SU-DHL-6 (cell line): ENCODE data around the gene DOK6.

Source experiments
- H2AFZ ChIP-seq: fragments of 200-600 bp; sonication (generic); 2 replicates; pipeline ENCODE4 v1.6.1; 2014; ENCODE audit warnings: low read depth, mild to moderate bottlenecking, moderate library complexity, mixed read lengths, antibody characterized with exemption, low read length; ENCODE audit not compliant: severe bottlenecking
- H3F3A ChIP-seq: fragments of 200-600 bp; shearing (Covaris generic); 2 replicates; pipeline ENCODE4 v1.6.0; 2016; ENCODE audit warnings: antibody characterized with exemption, mild to moderate bottlenecking; ENCODE audit not compliant: insufficient read depth
- H3K27ac ChIP-seq: fragments of 200-600 bp; sonication (generic); 2 replicates; pipeline ENCODE4 v1.5.1; 2016; ENCODE audit warnings: low read depth, mild to moderate bottlenecking, low read length, moderate library complexity, mixed read lengths
- H3K27me3 ChIP-seq: fragments of 200-600 bp; sonication (generic), shearing (Covaris generic); 2 replicates; pipeline ENCODE4 v1.6.0; 2014; ENCODE audit warnings: mild to moderate bottlenecking, low read length
- H3K36me3 ChIP-seq: fragments of 200-600 bp; sonication (generic); 2 replicates; pipeline ENCODE4 v1.6.1; 2014; ENCODE audit warnings: mild to moderate bottlenecking, low read length, mixed read lengths
- H3K4me2 ChIP-seq: fragments of 300-600, 200-600 bp; shearing (Covaris generic), sonication (generic); 2 replicates; pipeline ENCODE4 v1.6.0; 2014; ENCODE audit warnings: low read length, low read depth, mild to moderate bottlenecking; ENCODE audit not compliant: poor library complexity, severe bottlenecking
- H3K4me3 ChIP-seq: fragments of 200-600 bp; sonication (generic); 2 replicates; pipeline ENCODE4 v1.5.1; 2014; ENCODE audit warnings: antibody characterized with exemption, low read length, mild to moderate bottlenecking, mixed read lengths; ENCODE audit not compliant: insufficient read depth, poor library complexity, severe bottlenecking
- H3K79me2 ChIP-seq: fragments of 200-600 bp; sonication (generic); 2 replicates; pipeline ENCODE4 v1.6.1; 2014; ENCODE audit warnings: mild to moderate bottlenecking, low read length, moderate library complexity; ENCODE audit not compliant: insufficient read depth
- H3K9ac ChIP-seq: fragments of 200-600 bp; sonication (generic); 2 replicates; pipeline ENCODE4 v1.7.0; 2014; ENCODE audit warnings: mild to moderate bottlenecking, low read length
- H3K9me2 ChIP-seq: fragments of 200-600 bp; sonication (generic); replicated peaks from 2 replicates; pipeline ENCODE4 v1.6.1; 2014; ENCODE audit warnings: low read length; ENCODE audit not compliant: insufficient read depth
- H3K9me3 ChIP-seq: fragments of 200-600 bp; sonication (generic); 2 replicates; pipeline ENCODE4 v1.6.1; 2014; ENCODE audit warnings: low read length, mixed read lengths; ENCODE audit not compliant: insufficient read depth
- H4K20me1 ChIP-seq: fragments of 200-600 bp; sonication (generic); 2 replicates; pipeline ENCODE4 v1.6.1; 2014; ENCODE audit warnings: low read depth, mild to moderate bottlenecking, antibody characterized with exemption, low read length, moderate library complexity, mixed read lengths
- CTCF ChIP-seq: fragments of 200-600 bp; sonication (generic); IDR thresholded peaks from one replicate; pipeline ENCODE4 v1.5.1; 2017; ENCODE audit warnings: antibody characterized with exemption, mild to moderate bottlenecking, low read length, moderate library complexity; ENCODE audit not compliant: insufficient read depth, poor library complexity, severe bottlenecking
- EZH2phosphoT487 ChIP-seq: fragments of 200-600 bp; sonication (generic), shearing (Covaris generic); conservative IDR thresholded peaks from 2 replicates; pipeline ENCODE4 v1.6.1; 2018; ENCODE audit warnings: mild to moderate bottlenecking, antibody characterized with exemption, low read length, moderate library complexity, mixed read lengths

Gene DOK6

GRCh38 chr18:69680123-69680522, 279.4 kb downstream of the DOK6 start:
- Histone ChIP-seq H3K9ac (no peak overlapping the region), H3K9me2 (peaks cover 4% of the 10 kb centered on the region; the same call in 1 of the 2 replicates), H3K9me3 (no peaks in the 10 kb centered on the region), H3F3A (no peaks in the 10 kb centered on the region), H3K27me3 (no peaks in the 10 kb centered on the region), H3K36me3 (no peaks in the 10 kb centered on the region), H3K79me2 (no peaks in the 10 kb centered on the region), H4K20me1 (no peaks in the 10 kb centered on the region), H3K4me3 (no peak overlapping the region), H3K27ac (no peak overlapping the region), H2AFZ (no peak overlapping the region), H3K4me2 (no peak overlapping the region)
- TF ChIP-seq CTCF (no peak), EZH2phosphoT487 (no peak)

- Histone ChIP-seq H3K4me3 (no peak overlapping the region), H3F3A (no peaks in the 10 kb centered on the region), H3K9ac (no peak overlapping the region), H3K4me2 (no peak overlapping the region), H3K36me3 (no peaks in the 10 kb centered on the region), H3K27me3 (no peaks in the 10 kb centered on the region), H4K20me1 (no peaks in the 10 kb centered on the region), H2AFZ (no peak overlapping the region), H3K9me2 (peaks cover 4% of the 10 kb centered on the region; the same call in 1 of the 2 replicates), H3K27ac (no peak overlapping the region), H3K79me2 (no peaks in the 10 kb centered on the region), H3K9me3 (no peaks in the 10 kb centered on the region)
- no peak for TF ChIP-seq CTCF
These were observed 282.5 kb downstream of the DOK6 start for GRCh38 chr18:69683176-69683575.

DNA sequence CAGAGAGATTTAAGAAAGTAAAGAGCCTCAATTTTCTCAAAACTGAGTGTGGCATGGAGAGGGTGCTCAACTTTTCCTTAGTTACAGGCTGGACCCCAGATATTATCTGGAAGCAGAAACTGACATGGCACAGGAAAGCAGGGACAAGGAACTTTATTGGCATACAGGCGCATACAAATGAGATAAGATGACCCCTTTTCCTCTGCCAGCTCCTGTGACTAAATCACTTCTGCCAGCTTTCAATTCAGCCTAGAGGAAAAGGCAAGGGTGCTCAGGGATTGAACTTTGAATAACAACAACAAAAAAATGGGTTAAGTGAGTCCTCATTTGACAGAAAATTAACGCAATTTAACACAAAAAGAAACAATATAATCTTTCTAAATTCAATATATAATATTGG, 284.1 kb downstream of the DOK6 start:
- Histone ChIP-seq H3K79me2 (no peaks in the 10 kb centered on the region), H3K27ac (no peak overlapping the region), H3K4me3 (no peak overlapping the region), H3K27me3 (no peaks in the 10 kb centered on the region), H3K9me2 (peaks cover 4% of the 10 kb centered on the region; the same call in 1 of the 2 replicates), H4K20me1 (no peaks in the 10 kb centered on the region), H2AFZ (no peak overlapping the region), H3K9ac (no peak overlapping the region), H3K4me2 (no peak overlapping the region), H3K9me3 (no peaks in the 10 kb centered on the region), H3K36me3 (no peaks in the 10 kb centered on the region), H3F3A (no peaks in the 10 kb centered on the region)
- no peak for TF ChIP-seq EZH2phosphoT487
- TF ChIP-seq CTCF = no peak
